Activated CD4-positive, alpha-beta memory T cell treated with anti-CD3 and anti-CD28 coated beads for 36 hours (primary cell): Measurements from ENCODE around the gene INSR. TPM values are rescaled to one million over a fixed set of nuclear protein-coding genes. Genes with fewer than 3 reads are reported as not detected.

ENCODE experiments used
- CTCF ChIA-PET: fragments of 350-600 bp; sonication (Branson Sonifier 250); formaldehyde crosslinking; loops from one replicate; lab custom pipeline; 2021; ENCODE audit warnings: antibody characterized with exemption, inconsistent platforms; lab: Charles Lee
- POLR2A ChIA-PET: fragments of 350-600 bp; sonication (Branson Sonifier 250); formaldehyde crosslinking; loops from one replicate; lab custom pipeline; 2021; ENCODE audit warnings: antibody characterized with exemption; lab: Charles Lee
- DNase-seq: peaks from one replicate; pipeline ENCODE4 v3.0.0-alpha.2; 2020
- H3K27ac Mint-ChIP-seq: one replicate; pipeline ENCODE4 v1.8.0; 2021; ENCODE audit warnings: mixed read lengths
- H3K27me3 Mint-ChIP-seq: one replicate; pipeline ENCODE4 v1.8.0; 2021; ENCODE audit warnings: mixed read lengths
- H3K36me3 Mint-ChIP-seq: one replicate; pipeline ENCODE4 v1.8.0; 2021; ENCODE audit warnings: mixed read lengths
- H3K4me1 Mint-ChIP-seq: one replicate; pipeline ENCODE4 v1.8.0; 2021; ENCODE audit warnings: low read depth, mixed read lengths
- H3K4me3 Mint-ChIP-seq: one replicate; pipeline ENCODE4 v1.8.0; 2021; ENCODE audit warnings: mild to moderate bottlenecking, mixed read lengths
- H3K9me3 Mint-ChIP-seq: one replicate; pipeline ENCODE4 v1.8.0; 2021; ENCODE audit warnings: mixed read lengths
- intact Hi-C: fragments of 100-400 bp; cut with micrococcal nuclease; formaldehyde crosslinking; loops from one replicate; pipeline ENCODE4 v1.15.1; 2023
- total RNA-seq, 2 experiments: library from RNA; stranded (reverse); gene quantifications; one replicate each; pipeline ENCODE4 v1.2.3, GENCODE V29; 2021

INSR gene
- 1 to 10 TPM; 2.9 to 3.3 TPM for total RNA-seq

DNA sequence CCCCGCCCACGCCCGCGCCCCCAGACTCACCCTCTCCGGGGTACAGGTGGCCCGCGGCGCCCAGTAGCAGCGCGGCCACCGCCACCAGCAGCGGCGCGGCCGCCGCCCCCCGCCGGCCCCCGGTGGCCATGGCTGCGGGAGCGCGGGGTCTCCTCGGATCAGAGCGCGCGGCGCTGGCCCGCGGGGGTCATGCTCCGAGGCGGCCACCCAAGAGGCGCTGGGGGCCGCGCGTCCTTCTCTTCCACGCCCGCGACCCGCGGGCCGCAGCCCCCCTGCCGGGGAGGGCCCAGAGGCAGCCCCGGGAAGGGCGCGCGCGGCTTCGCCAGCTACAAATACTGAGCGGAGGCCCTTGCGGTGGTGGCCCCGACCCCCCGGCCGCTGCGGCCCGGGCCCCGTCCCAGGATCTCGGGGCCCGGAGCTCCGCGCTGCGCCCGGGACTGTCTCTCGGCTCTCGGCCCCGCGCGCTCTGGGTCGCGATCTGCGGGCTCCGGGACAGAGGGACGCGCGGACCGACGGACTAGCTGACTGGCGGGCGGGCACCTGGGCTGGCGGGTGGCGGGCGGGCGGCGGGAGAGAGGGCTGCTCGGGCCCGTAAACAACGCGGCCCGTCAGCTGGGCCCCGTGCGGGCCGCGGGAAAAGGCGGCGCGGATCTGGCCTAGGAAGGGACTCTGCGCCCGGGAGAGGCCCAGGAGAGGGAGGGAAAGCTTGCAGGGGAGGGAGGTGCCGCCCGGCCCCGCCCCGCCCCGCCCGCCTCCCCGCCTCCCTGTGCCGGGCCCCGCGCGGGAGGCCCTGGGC lies at the start of gene INSR:
INSR (minus strand) TSS at position 653 of the 796 bp plus-strand sequence; CDS start at position 130, 523 bp downstream.
- DNase-seq = peak; percentile 79
- peaks cover 41% of the 10 kb centered on the region for H3K27me3 Mint-ChIP-seq
- CTCF ChIA-PET = interaction anchor here (0.9 to 1.1 kb wide), 2 partner anchors 47 to 145 kb away, joined by 3 to 6 read pairs; no protein-coding TSS in a partner anchor
- POLR2A ChIA-PET = interaction anchor here (0.9 kb wide), 1 partner anchor 97 kb away, joined by 3 read pairs; no protein-coding TSS in a partner anchor
- H3K4me1 Mint-ChIP-seq = peaks cover 6% of the 10 kb centered on the region
- H3K4me3 Mint-ChIP-seq = peak within 1 kb of the TSS; percentile 70
- H3K36me3 Mint-ChIP-seq = no peaks in the 10 kb centered on the region
- no peak within 1 kb of the TSS for H3K27ac Mint-ChIP-seq
- intact Hi-C loops = loop anchor here (2.0 kb wide), 1 partner anchor 97 kb away; no protein-coding TSS in a partner anchor
- H3K9me3 Mint-ChIP-seq = no peaks in the 10 kb centered on the region

GRCh38 chr19:7342143-7342542 lies 47.9 kb upstream of the INSR start:
- no peak overlapping the region for H3K27ac Mint-ChIP-seq
- no peaks in the 10 kb centered on the region for H3K9me3 Mint-ChIP-seq
- no peaks in the 10 kb centered on the region for H3K27me3 Mint-ChIP-seq
- intact Hi-C loops = loop anchor here (10.0 kb wide), 1 partner anchor 327 kb away; no protein-coding TSS in a partner anchor
- ChIA-PET POLR2A (no interaction called here), CTCF (interaction anchor here (0.6 to 4.6 kb wide), 9 partner anchors 12 to 202 kb away, joined by 3 to 44 read pairs (median 4); no protein-coding TSS in a partner anchor)
- no peak for DNase-seq
- no peaks in the 10 kb centered on the region for H3K36me3 Mint-ChIP-seq
- H3K4me1 Mint-ChIP-seq = peaks cover 46% of the 10 kb centered on the region
- H3K4me3 Mint-ChIP-seq = no peak overlapping the region

- Mint-ChIP-seq H3K36me3 (no peaks in the 10 kb centered on the region), H3K9me3 (no peaks in the 10 kb centered on the region), H3K27ac (peak overlapping the region; percentile 33)
These were observed 47.0 kb upstream of the INSR start for GRCh38 chr19:7340959-7341837.

DNA sequence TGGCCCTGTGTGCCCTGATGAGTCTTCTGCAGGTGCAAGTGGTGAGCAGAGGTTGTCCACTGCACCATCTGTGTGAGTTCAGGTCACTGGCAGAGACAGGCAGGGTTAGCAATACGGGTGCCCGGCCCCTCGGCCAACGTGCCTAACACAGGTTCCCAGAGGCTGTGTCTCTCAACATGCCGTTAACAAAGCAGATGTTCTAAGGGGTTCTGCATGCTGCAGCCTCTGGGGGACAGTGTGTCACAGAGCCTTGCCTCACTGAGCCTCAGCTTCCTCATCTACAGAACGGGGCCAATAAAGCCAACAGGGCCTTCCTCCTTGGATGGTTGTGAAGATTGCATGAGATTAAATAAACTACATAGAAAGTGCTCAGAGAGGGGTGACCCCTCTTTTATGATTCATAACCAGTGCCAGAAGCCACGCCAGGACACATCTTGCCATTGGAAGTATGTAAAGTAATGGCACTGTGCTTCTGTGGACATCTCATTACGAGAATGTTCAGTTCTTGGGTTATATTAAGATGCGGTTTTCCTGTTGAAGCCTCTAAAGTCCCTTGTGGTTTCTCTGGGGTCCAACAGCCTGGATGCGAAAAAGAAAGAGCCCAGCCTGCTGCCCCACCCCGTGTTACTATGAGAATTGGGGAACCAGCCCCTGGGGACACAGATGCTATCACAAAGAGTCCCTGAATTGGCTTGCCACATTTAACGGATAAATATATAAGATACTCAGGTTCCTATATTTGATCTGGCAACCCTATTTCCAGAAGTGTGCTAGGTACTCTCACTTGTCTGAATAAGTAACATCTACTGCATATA lies 43.4 kb upstream of the INSR start:
- CTCF ChIA-PET = interaction anchor here (0.6 to 1.6 kb wide), 3 partner anchors 17 to 188 kb away, joined by 3 to 8 read pairs (median 3); no protein-coding TSS in a partner anchor

More at GRCh38 chr19:7340959-7341837, 47.0 kb upstream of the INSR start:
- H3K27me3 Mint-ChIP-seq = no peaks in the 10 kb centered on the region
- POLR2A ChIA-PET = interaction anchor here (1.0 kb wide), 1 partner anchor 13 kb away, joined by 3 read pairs; no protein-coding TSS in a partner anchor
- peaks cover 43% of the 10 kb centered on the region for H3K4me1 Mint-ChIP-seq
- CTCF ChIA-PET = interaction anchor here (0.6 to 4.6 kb wide), 29 partner anchors 8 to 988 kb away, joined by 3 to 44 read pairs (median 4); partner anchors contain the start of genes ARHGEF18, INSR, TRAPPC5 and ZNF557
- no peak overlapping the region for H3K4me3 Mint-ChIP-seq
- intact Hi-C loops = loop anchor here (1.0 to 10.0 kb wide), 3 partner anchors 192 to 326 kb away; no protein-coding TSS in a partner anchor
- peak; percentile 91 for DNase-seq

GRCh38 chr19:7336321-7336973 lies 42.2 kb upstream of the INSR start:
- ChIA-PET CTCF (interaction anchor here (0.5 to 1.6 kb wide), 4 partner anchors 44 to 350 kb away, joined by 3 to 8 read pairs (median 4); no protein-coding TSS in a partner anchor), POLR2A (interaction anchor here (0.6 kb wide), 1 partner anchor 8 kb away, joined by 5 read pairs; no protein-coding TSS in a partner anchor)
- Mint-ChIP-seq H3K4me1 (peaks cover 16% of the 10 kb centered on the region), H3K36me3 (no peaks in the 10 kb centered on the region), H3K9me3 (no peaks in the 10 kb centered on the region), H3K4me3 (no peak overlapping the region), H3K27me3 (no peaks in the 10 kb centered on the region), H3K27ac (no peak overlapping the region)
- DNase-seq = no peak
- intact Hi-C loops = no loop called here

More for the DNA sequence above, 43.4 kb upstream of the INSR start:
- POLR2A ChIA-PET = interaction anchor here (0.6 kb wide), 1 partner anchor 239 kb away, joined by 3 read pairs; no protein-coding TSS in a partner anchor
- H3K27ac Mint-ChIP-seq = no peak overlapping the region
- no peaks in the 10 kb centered on the region for H3K27me3 Mint-ChIP-seq
- H3K4me3 Mint-ChIP-seq = no peak overlapping the region
- peaks cover 19% of the 10 kb centered on the region for H3K4me1 Mint-ChIP-seq
- peak; percentile 48 for DNase-seq
- H3K36me3 Mint-ChIP-seq = no peaks in the 10 kb centered on the region
- no peaks in the 10 kb centered on the region for H3K9me3 Mint-ChIP-seq
- intact Hi-C loops = no loop called here

- intact Hi-C loops = no loop called here
- DNase-seq = no peak
- Mint-ChIP-seq H3K27me3 (no peaks in the 10 kb centered on the region), H3K36me3 (no peaks in the 10 kb centered on the region), H3K9me3 (no peaks in the 10 kb centered on the region), H3K4me1 (peaks cover 10% of the 10 kb centered on the region), H3K4me3 (no peak overlapping the region), H3K27ac (no peak overlapping the region)
- POLR2A ChIA-PET = no interaction called here
- CTCF ChIA-PET = no interaction called here
These were observed 39.2 kb upstream of the INSR start for GRCh38 chr19:7333198-7334118.

DNA sequence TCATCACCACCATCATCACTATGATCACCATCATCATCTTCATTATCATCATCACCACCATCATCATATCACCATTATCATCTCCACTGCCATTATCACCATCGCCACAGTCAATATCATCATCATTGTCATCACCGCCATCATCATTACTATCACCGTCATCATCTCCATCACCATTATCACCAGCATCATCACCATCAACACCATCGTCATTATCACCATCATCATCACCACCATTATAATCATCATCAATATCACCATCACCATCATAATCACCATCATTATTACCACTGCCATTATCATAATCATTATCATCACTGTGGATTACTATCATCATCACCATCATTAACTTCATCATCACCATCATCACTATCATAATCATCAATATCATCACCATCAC lies 37.2 kb upstream of the INSR start:
- CTCF ChIA-PET = interaction anchor here (1.8 kb wide), 1 partner anchor 23 kb away, joined by 8 read pairs; no protein-coding TSS in a partner anchor
- no peak overlapping the region for H3K27ac Mint-ChIP-seq
- DNase-seq = no peak

GRCh38 chr19:7328647-7329046 lies 34.4 kb upstream of the INSR start:
- POLR2A ChIA-PET = no interaction called here
- Mint-ChIP-seq H3K36me3 (no peaks in the 10 kb centered on the region), H3K27ac (no peak overlapping the region), H3K4me3 (no peak overlapping the region), H3K9me3 (peaks cover 11% of the 10 kb centered on the region), H3K4me1 (no peaks in the 10 kb centered on the region), H3K27me3 (no peaks in the 10 kb centered on the region)
- intact Hi-C loops = no loop called here
- no peak for DNase-seq
- CTCF ChIA-PET = interaction anchor here (2.5 kb wide), 1 partner anchor 13 kb away, joined by 18 read pairs; no protein-coding TSS in a partner anchor

More for the DNA sequence above, 37.2 kb upstream of the INSR start:
- Mint-ChIP-seq H3K27me3 (no peaks in the 10 kb centered on the region), H3K4me3 (no peak overlapping the region), H3K4me1 (no peaks in the 10 kb centered on the region), H3K36me3 (no peaks in the 10 kb centered on the region), H3K9me3 (no peaks in the 10 kb centered on the region)
- intact Hi-C loops = no loop called here
- POLR2A ChIA-PET = no interaction called here

GRCh38 chr19:7327802-7328201 lies 33.6 kb upstream of the INSR start:
- no peaks in the 10 kb centered on the region for H3K36me3 Mint-ChIP-seq
- intact Hi-C loops = no loop called here
- H3K27ac Mint-ChIP-seq = no peak overlapping the region
- POLR2A ChIA-PET = no interaction called here
- CTCF ChIA-PET = interaction anchor here (1.2 to 2.6 kb wide), 4 partner anchors 13 to 225 kb away, joined by 3 to 20 read pairs (median 14); no protein-coding TSS in a partner anchor
- no peaks in the 10 kb centered on the region for H3K27me3 Mint-ChIP-seq
- no peak for DNase-seq
- H3K9me3 Mint-ChIP-seq = peaks cover 11% of the 10 kb centered on the region
- H3K4me3 Mint-ChIP-seq = no peak overlapping the region
- H3K4me1 Mint-ChIP-seq = no peaks in the 10 kb centered on the region
